MM.1S (cell line): ENCODE results near the gene GLOD5.

ENCODE experiments used
- DNase-seq: peaks from one replicate; pipeline ENCODE4 v3.0.0-alpha.2; 2015
- H2AFZ ChIP-seq: fragments of 300-600 bp; sonication (generic); 2 replicates; pipeline ENCODE4 v1.6.0; 2016; ENCODE audit warnings: antibody characterized with exemption, low read length
- H3F3A ChIP-seq: fragments of 300-600 bp; sonication (generic); 2 replicates; pipeline ENCODE4 v1.6.1; 2016; ENCODE audit warnings: mild to moderate bottlenecking, antibody characterized with exemption, low read length, moderate library complexity, mixed read lengths; ENCODE audit not compliant: insufficient read depth
- H3K27ac ChIP-seq: fragments of 300-600 bp; sonication (generic); 2 replicates; pipeline ENCODE4 v1.5.1; 2016; ENCODE audit warnings: mild to moderate bottlenecking, low read length
- H3K27me3 ChIP-seq: fragments of 300-600 bp; sonication (generic); replicated peaks from 2 replicates; pipeline ENCODE4 v1.6.0; 2016; ENCODE audit warnings: low read length; ENCODE audit not compliant: insufficient read depth
- H3K36me3 ChIP-seq: fragments of 300-600 bp; sonication (generic); replicated peaks from 2 replicates; pipeline ENCODE4 v1.6.1; 2016; ENCODE audit warnings: mild to moderate bottlenecking, low read length, mixed read lengths; ENCODE audit not compliant: insufficient read depth
- H3K4me1 ChIP-seq: fragments of 300-600 bp; sonication (generic); 2 replicates; pipeline ENCODE4 v1.6.1; 2016; ENCODE audit warnings: low read length, mixed read lengths
- H3K4me2 ChIP-seq: fragments of 300-600 bp; sonication (generic); 2 replicates; pipeline ENCODE4 v1.6.0; 2016; ENCODE audit warnings: low read depth, low read length
- H3K4me3 ChIP-seq: fragments of 300-600 bp; sonication (generic); 2 replicates; pipeline ENCODE4 v1.5.1; 2016; ENCODE audit warnings: low read length, mixed read lengths
- H3K79me2 ChIP-seq: fragments of 300-600 bp; sonication (generic); 2 replicates; pipeline ENCODE4 v1.6.1; 2016; ENCODE audit warnings: mixed run types, low read length, mixed read lengths
- H3K9ac ChIP-seq: fragments of 300-600 bp; sonication (generic); 2 replicates; pipeline ENCODE4 v1.6.1; 2016; ENCODE audit warnings: low read length, mixed read lengths
- H3K9me2 ChIP-seq: fragments of 300-600 bp; sonication (generic); replicated peaks from 2 replicates; pipeline ENCODE4 v1.6.1; 2016; ENCODE audit warnings: mild to moderate bottlenecking, low read length, mixed read lengths; ENCODE audit not compliant: insufficient read depth
- H3K9me3 ChIP-seq: fragments of 300-600 bp; sonication (generic); replicated peaks from 2 replicates; pipeline ENCODE4 v1.6.1; 2016; ENCODE audit warnings: mild to moderate bottlenecking, low read length, mixed read lengths; ENCODE audit not compliant: insufficient read depth
- H4K20me1 ChIP-seq: fragments of 300-600 bp; sonication (generic); 2 replicates; pipeline ENCODE4 v1.6.1; 2016; ENCODE audit warnings: mild to moderate bottlenecking, low read length, moderate library complexity, mixed read lengths; ENCODE audit not compliant: insufficient read depth
- CTCF ChIP-seq: fragments of 300-600 bp; sonication (generic); IDR thresholded peaks from 2 replicates; pipeline ENCODE4 v1.5.1; 2016; ENCODE audit warnings: antibody characterized with exemption, low read length, mixed read lengths
- EZH2 ChIP-seq: fragments of 300-600 bp; sonication (generic); optimal IDR thresholded peaks from 2 replicates; pipeline ENCODE3; 2017; ENCODE audit warnings: low read depth, mild to moderate bottlenecking, antibody characterized with exemption, low read length, mixed read lengths
- EZH2phosphoT487 ChIP-seq: fragments of 300-600 bp; sonication (generic); IDR thresholded peaks from 2 replicates; pipeline ENCODE4 v1.6.1; 2018; ENCODE audit warnings: antibody characterized with exemption, low read length

The GLOD5 gene

DNA sequence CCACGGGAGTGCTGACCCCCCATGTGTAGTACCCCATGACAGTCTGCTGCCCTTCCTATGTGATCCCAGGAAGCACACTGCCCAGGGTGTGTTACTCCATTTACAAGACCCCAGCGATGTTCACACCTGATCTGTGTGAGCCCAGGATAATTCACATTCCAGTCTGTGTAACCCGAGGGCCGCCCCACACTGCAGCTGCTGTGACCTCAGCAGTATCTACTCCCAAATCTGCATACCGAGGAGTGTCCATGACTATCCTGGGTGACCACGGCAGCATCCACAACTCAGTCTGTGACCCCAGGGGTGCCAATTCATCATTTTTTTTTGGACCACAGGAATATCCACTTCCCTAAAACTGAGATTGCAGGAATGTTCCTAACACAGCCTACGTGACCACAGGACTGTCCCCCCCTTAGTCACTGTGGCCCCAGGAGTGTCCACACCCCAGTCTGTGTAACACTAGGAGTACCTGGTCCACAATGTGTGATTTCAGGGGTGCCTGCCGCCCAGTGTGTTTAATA lies 7.8 kb upstream of the GLOD5 start:
- Histone ChIP-seq H3K27me3 (no peaks in the 10 kb centered on the region), H4K20me1 (no peaks in the 10 kb centered on the region), H3F3A (no peaks in the 10 kb centered on the region)

GRCh38 chrX:48754238-48754637 lies 7.3 kb upstream of the GLOD5 start:
- DNase-seq = no peak
- no peaks in the 10 kb centered on the region for H3F3A ChIP-seq

More for the DNA sequence above, 7.8 kb upstream of the GLOD5 start:
- TF ChIP-seq EZH2phosphoT487 = no peak
- no peak for TF ChIP-seq CTCF
- no peak for TF ChIP-seq EZH2
- no peak for DNase-seq
- H2AFZ ChIP-seq = no peak overlapping the region
- H3K4me3 ChIP-seq = no peak overlapping the region
- peaks cover 7% of the 10 kb centered on the region; the same call in 1 of the 2 replicates for H3K4me1 ChIP-seq
- H3K9me3 ChIP-seq = no peaks in the 10 kb centered on the region
- H3K9me2 ChIP-seq = no peaks in the 10 kb centered on the region
- no peak overlapping the region for H3K9ac ChIP-seq
- H3K27ac ChIP-seq = no peak overlapping the region
- no peaks in the 10 kb centered on the region for H3K36me3 ChIP-seq
- H3K79me2 ChIP-seq = no peaks in the 10 kb centered on the region
- no peak overlapping the region for H3K4me2 ChIP-seq

GRCh38 chrX:48769230-48769629 lies 7.7 kb downstream of the GLOD5 start:
- Histone ChIP-seq H3F3A (no peaks in the 10 kb centered on the region), H2AFZ (no peak overlapping the region), H3K27me3 (no peaks in the 10 kb centered on the region), H3K4me1 (no peaks in the 10 kb centered on the region; the same call in 1 of the 2 replicates), H3K9me3 (no peaks in the 10 kb centered on the region), H3K9me2 (no peaks in the 10 kb centered on the region), H3K27ac (no peak overlapping the region), H3K4me3 (no peak overlapping the region), H3K4me2 (no peak overlapping the region), H4K20me1 (no peaks in the 10 kb centered on the region), H3K36me3 (no peaks in the 10 kb centered on the region), H3K79me2 (no peaks in the 10 kb centered on the region), H3K9ac (no peak overlapping the region)
- TF ChIP-seq CTCF (no peak), EZH2phosphoT487 (no peak), EZH2 (no peak)
- no peak for DNase-seq

More at GRCh38 chrX:48754238-48754637, 7.3 kb upstream of the GLOD5 start:
- H3K9me3 ChIP-seq = no peaks in the 10 kb centered on the region
- TF ChIP-seq EZH2phosphoT487 (no peak), CTCF (no peak), EZH2 (no peak)
- no peak overlapping the region for H3K9ac ChIP-seq
- no peak overlapping the region for H3K4me2 ChIP-seq
- H3K27ac ChIP-seq = no peak overlapping the region
- H3K79me2 ChIP-seq = no peaks in the 10 kb centered on the region
- no peaks in the 10 kb centered on the region for H3K9me2 ChIP-seq
- H3K36me3 ChIP-seq = no peaks in the 10 kb centered on the region
- no peak overlapping the region for H2AFZ ChIP-seq
- peaks cover 7% of the 10 kb centered on the region; the same call in 1 of the 2 replicates for H3K4me1 ChIP-seq
- H3K27me3 ChIP-seq = no peaks in the 10 kb centered on the region
- H4K20me1 ChIP-seq = no peaks in the 10 kb centered on the region
- H3K4me3 ChIP-seq = no peak overlapping the region
